ENCODE data around the gene AIF1. TPM values are rescaled to one million over a fixed set of nuclear protein-coding genes. Genes with fewer than 3 reads are reported as not detected.
"Not testable (repeated sequence)": the region's sequence is repeated elsewhere in the genome, so short reads cannot be mapped to it uniquely, and the experiment has no call there.

AIF1 gene
- total and polyA plus RNA-seq, 7 experiments from 2014 or later: 33.1 to 182 (median 71.0) TPM

DNA sequence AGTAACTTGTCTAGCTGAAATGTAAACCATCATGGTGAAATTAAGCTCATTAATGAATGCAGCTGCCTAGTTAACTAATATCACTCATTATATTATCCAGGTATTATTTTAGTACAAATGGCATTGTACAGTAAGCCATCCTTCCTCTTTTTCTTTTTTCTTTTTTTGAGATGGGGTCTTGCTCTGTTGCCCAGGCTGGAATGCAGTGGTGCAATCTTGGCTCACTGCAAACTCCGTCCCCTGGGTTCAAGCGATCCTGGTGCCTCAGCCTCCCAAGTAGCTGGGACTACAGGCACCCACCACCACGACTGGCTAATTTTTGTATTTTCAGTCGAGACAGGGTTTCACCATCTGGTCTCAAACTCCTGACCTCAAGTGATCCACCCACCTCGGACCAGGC lies 24.3 kb upstream of the AIF1 start:
- ChIA-PET POLR2A (interaction anchor here (53.8 to 66.4 kb wide), 2 partner anchors 5 to 27 kb away, joined by 3078 read pairs; partner anchors contain the start of genes AIF1, ATP6V1G2, DDX39B and LST1), CTCF (interaction anchor here (1.0 to 18.2 kb wide), 2 partner anchors 7 to 10 kb away, joined by 4 to 687 read pairs; partner anchors contain the start of gene NCR3)
- peak overlapping the region; percentile 5 to 99 (median 77) for H3K27ac Mint-ChIP-seq
- intact Hi-C loops (cut with micrococcal nuclease); ATAC-seq; H3K27me3 ChIP-seq (ENCODE audit: control insufficient read depth in 2 of 2, insufficient read depth in 2 of 2, low read length in 2 of 2); H3K4me3 ChIP-seq (ENCODE audit: low read length); H3K9me3 ChIP-seq (ENCODE audit: control insufficient read depth in 2 of 3, low read length in 3 of 3); H3K9me3 Mint-ChIP-seq; H3K36me3 ChIP-seq (ENCODE audit: control insufficient read depth in 2 of 3, insufficient read depth in 3 of 3, low read length in 3 of 3); DNase-seq; H3K27me3 Mint-ChIP-seq; H3K27ac ChIP-seq (ENCODE audit: low read depth, low read length): not testable (repeated sequence)
- H3K4me1 ChIP-seq (ENCODE audit: control insufficient read depth in 2 of 2, insufficient read depth in 2 of 2, low read length in 2 of 2): peaks cover 62 to 64% of the 10 kb centered on the region in 2 donors
- peak overlapping the region in 1 of 10 donors; percentile 14 for H3K4me3 Mint-ChIP-seq
- H3K4me1 Mint-ChIP-seq: peaks cover 41 to 78% (median 70%) of the 10 kb centered on the region in 7 donors
- H3K36me3 Mint-ChIP-seq: peaks cover 0 to 22% (median 4%) of the 10 kb centered on the region in 5 donors

- peak overlapping the region; percentile 10 to 82 (median 72) for H3K4me3 Mint-ChIP-seq
- H3K4me1 Mint-ChIP-seq: peaks cover 39 to 78% (median 68%) of the 10 kb centered on the region in 7 donors
These were observed 22.6 kb upstream of the AIF1 start for GRCh38 chr6:31592396-31592771.

DNA sequence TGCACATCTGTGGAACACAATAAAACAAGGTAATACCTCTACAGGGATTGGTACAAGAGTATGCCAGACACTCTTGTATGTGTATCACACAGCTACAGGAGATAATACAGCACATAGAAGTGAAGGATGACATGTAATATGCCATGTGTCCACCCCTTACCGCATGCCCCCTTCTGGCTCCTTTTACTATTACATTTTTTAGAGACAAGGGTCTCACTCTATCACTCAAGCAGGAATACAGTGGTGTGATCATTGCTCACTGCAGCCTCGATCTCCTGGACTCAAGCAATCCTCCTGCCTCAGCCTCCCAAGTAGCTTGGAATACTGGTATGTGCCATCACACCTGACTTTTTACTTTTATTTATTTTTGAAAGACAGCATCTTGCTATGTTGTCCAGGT lies 18.0 kb upstream of the AIF1 start:
- ChIA-PET POLR2A (interaction anchor here (0.6 to 66.4 kb wide), 6 partner anchors 19 to 1067 kb away, joined by 3 to 3078 read pairs (median 5); partner anchors contain the start of genes AIF1, ATP6V1G2, DDX39B and LST1), CTCF (interaction anchor here (0.6 to 13.5 kb wide), 16 partner anchors 13 to 1399 kb away, joined by 3 to 687 read pairs (median 13); partner anchors contain the start of genes AIF1, ATP6V1G2, BAG6 and DDX39B)
- peaks cover 34 to 44% of the 10 kb centered on the region in 2 donors for H3K4me1 ChIP-seq (ENCODE audit: control insufficient read depth in 2 of 2, insufficient read depth in 2 of 2, low read length in 2 of 2)
- Mint-ChIP-seq H3K4me3 (peak overlapping the region in 9 of 10 donors; percentile 38 to 68 (median 55)), H3K27ac (peak overlapping the region; percentile 52 to 95 (median 81)), H3K36me3 (no peaks in the 10 kb centered on the region), H3K4me1 (peaks cover 34 to 60% (median 55%) of the 10 kb centered on the region in 7 donors), H3K27me3 (no peaks in the 10 kb centered on the region), H3K9me3 (peaks cover 0 to 1% (median 0%) of the 10 kb centered on the region in 11 donors)
- intact Hi-C loops (cut with micrococcal nuclease): loop anchor here (1.0 to 5.0 kb wide), 5 partner anchors 15 to 195 kb away; partner anchors contain the start of genes LTB (in 1 of the 2), MICA (in 1 of the 2) and PRRC2A (in 1 of the 2)
- peak; percentile 89 for ATAC-seq
- H3K27me3 ChIP-seq (ENCODE audit: control insufficient read depth in 2 of 2, insufficient read depth in 2 of 2, low read length in 2 of 2): no peaks in the 10 kb centered on the region
- H3K9me3 ChIP-seq (ENCODE audit: control insufficient read depth in 2 of 3, low read length in 3 of 3): no peaks in the 10 kb centered on the region
- no peak overlapping the region for H3K4me3 ChIP-seq (ENCODE audit: low read length)
- peak overlapping the region; percentile 47 for H3K27ac ChIP-seq (ENCODE audit: low read depth, low read length)
- DNase-seq: peak in 7 of 9 donors; percentile 68 to 83 (median 79)
- no peaks in the 10 kb centered on the region for H3K36me3 ChIP-seq (ENCODE audit: control insufficient read depth in 2 of 3, insufficient read depth in 3 of 3, low read length in 3 of 3)

More at GRCh38 chr6:31592396-31592771, 22.6 kb upstream of the AIF1 start:
- Histone ChIP-seq H3K27me3 (ENCODE audit: control insufficient read depth in 2 of 2, insufficient read depth in 2 of 2, low read length in 2 of 2) (no peaks in the 10 kb centered on the region), H3K9me3 (ENCODE audit: control insufficient read depth in 2 of 3, low read length in 3 of 3) (no peaks in the 10 kb centered on the region), H3K36me3 (ENCODE audit: control insufficient read depth in 2 of 3, insufficient read depth in 3 of 3, low read length in 3 of 3) (no peaks in the 10 kb centered on the region), H3K4me1 (ENCODE audit: control insufficient read depth in 2 of 2, insufficient read depth in 2 of 2, low read length in 2 of 2) (peaks cover 51 to 62% of the 10 kb centered on the region in 2 donors), H3K27ac (ENCODE audit: low read depth, low read length) (peak overlapping the region; percentile 55), H3K4me3 (ENCODE audit: low read length) (peak overlapping the region; percentile 44)
- Mint-ChIP-seq H3K9me3 (peaks cover 0 to 1% (median 0%) of the 10 kb centered on the region in 11 donors), H3K36me3 (peaks cover 0 to 16% (median 4%) of the 10 kb centered on the region in 5 donors), H3K27me3 (no peaks in the 10 kb centered on the region), H3K27ac (peak overlapping the region; percentile 81 to 99 (median 90))
- DNase-seq (no peak), ATAC-seq (no peak)
- intact Hi-C loops (cut with micrococcal nuclease): no loop called here
- ChIA-PET POLR2A (interaction anchor here (0.6 to 66.4 kb wide), 3 partner anchors 28 to 394 kb away, joined by 3 to 3078 read pairs (median 3); partner anchors contain the start of genes ATP6V1G2, DDX39B, LST1 and LTA), CTCF (interaction anchor here (0.7 to 13.5 kb wide), 3 partner anchors 11 to 43 kb away, joined by 3 to 687 read pairs (median 501); partner anchors contain the start of genes ATP6V1G2, LST1, LTB and NFKBIL1)

- Histone ChIP-seq H3K9me3 (ENCODE audit: control insufficient read depth in 2 of 3, low read length in 3 of 3) (no peaks in the 10 kb centered on the region), H3K27ac (ENCODE audit: low read depth, low read length) (no peak overlapping the region), H3K27me3 (ENCODE audit: control insufficient read depth in 2 of 2, insufficient read depth in 2 of 2, low read length in 2 of 2) (no peaks in the 10 kb centered on the region), H3K36me3 (ENCODE audit: control insufficient read depth in 2 of 3, insufficient read depth in 3 of 3, low read length in 3 of 3) (no peaks in the 10 kb centered on the region), H3K4me3 (ENCODE audit: low read length) (no peak overlapping the region), H3K4me1 (ENCODE audit: control insufficient read depth in 2 of 2, insufficient read depth in 2 of 2, low read length in 2 of 2) (no peaks in the 10 kb centered on the region)
- intact Hi-C loops (cut with micrococcal nuclease): no loop called here
- ATAC-seq (no peak), DNase-seq (no peak)
- Mint-ChIP-seq H3K36me3 (no peaks in the 10 kb centered on the region), H3K27ac (no peak overlapping the region), H3K4me1 (peaks cover 0 to 4% (median 0%) of the 10 kb centered on the region in 7 donors), H3K9me3 (no peaks in the 10 kb centered on the region), H3K4me3 (no peak overlapping the region), H3K27me3 (peaks cover 0 to 3% (median 0%) of the 10 kb centered on the region in 5 donors)
- ChIA-PET CTCF (interaction anchor here (1.1 to 1.2 kb wide), 2 partner anchors 9 to 114 kb away, joined by 3 to 5 read pairs; no protein-coding TSS in a partner anchor), POLR2A (interaction anchor here (0.6 to 66.4 kb wide), 3 partner anchors 43 to 543 kb away, joined by 3 to 3078 read pairs (median 3); partner anchors contain the start of genes ATP6V1G2, DDX39B, LST1 and LTA)
These were observed 7.7 kb upstream of the AIF1 start for GRCh38 chr6:31607317-31607716.

- ChIA-PET POLR2A (interaction anchor here (0.6 to 66.4 kb wide), 5 partner anchors 20 to 229 kb away, joined by 3 to 3078 read pairs (median 3); partner anchors contain the start of genes ATP6V1G2, BAG6, DDX39B and LST1), CTCF (interaction anchor here (0.7 to 2.4 kb wide), 3 partner anchors 11 to 742 kb away, joined by 3 to 15 read pairs (median 4); no protein-coding TSS in a partner anchor)
- H3K27ac ChIP-seq (ENCODE audit: low read depth, low read length): no peak overlapping the region
- no peaks in the 10 kb centered on the region for H3K27me3 ChIP-seq (ENCODE audit: control insufficient read depth in 2 of 2, insufficient read depth in 2 of 2, low read length in 2 of 2)
- DNase-seq (no peak), ATAC-seq (no peak)
- no peaks in the 10 kb centered on the region for H3K36me3 Mint-ChIP-seq
- no peak overlapping the region for H3K4me3 Mint-ChIP-seq
- no peaks in the 10 kb centered on the region for H3K9me3 Mint-ChIP-seq
- H3K27me3 Mint-ChIP-seq: peaks cover 0 to 3% (median 0%) of the 10 kb centered on the region in 5 donors
- H3K4me1 Mint-ChIP-seq: peaks cover 4 to 14% (median 8%) of the 10 kb centered on the region in 7 donors
- intact Hi-C loops (cut with micrococcal nuclease): no loop called here
- peaks cover 0 to under 1% of the 10 kb centered on the region in 2 donors for H3K4me1 ChIP-seq (ENCODE audit: control insufficient read depth in 2 of 2, insufficient read depth in 2 of 2, low read length in 2 of 2)
- peak overlapping the region in 2 of 9 donors; percentile 41 to 45 for H3K27ac Mint-ChIP-seq
- H3K9me3 ChIP-seq (ENCODE audit: control insufficient read depth in 2 of 3, low read length in 3 of 3): no peaks in the 10 kb centered on the region
- no peaks in the 10 kb centered on the region for H3K36me3 ChIP-seq (ENCODE audit: control insufficient read depth in 2 of 3, insufficient read depth in 3 of 3, low read length in 3 of 3)
- H3K4me3 ChIP-seq (ENCODE audit: low read length): no peak overlapping the region
These were observed 5.3 kb upstream of the AIF1 start for GRCh38 chr6:31609519-31610406.

- Mint-ChIP-seq H3K4me3 (no peak overlapping the region), H3K36me3 (no peaks in the 10 kb centered on the region), H3K27ac (peak overlapping the region in 1 of 9 donors; percentile 14), H3K4me1 (peaks cover 13 to 26% (median 20%) of the 10 kb centered on the region in 7 donors), H3K27me3 (peaks cover 0 to 3% (median 0%) of the 10 kb centered on the region in 5 donors), H3K9me3 (peaks cover 0 to under 1% (median 0%) of the 10 kb centered on the region in 11 donors)
- Histone ChIP-seq H3K36me3 (ENCODE audit: control insufficient read depth in 2 of 3, insufficient read depth in 3 of 3, low read length in 3 of 3) (no peaks in the 10 kb centered on the region), H3K27me3 (ENCODE audit: control insufficient read depth in 2 of 2, insufficient read depth in 2 of 2, low read length in 2 of 2) (no peaks in the 10 kb centered on the region), H3K4me3 (ENCODE audit: low read length) (no peak overlapping the region), H3K4me1 (ENCODE audit: control insufficient read depth in 2 of 2, insufficient read depth in 2 of 2, low read length in 2 of 2) (peaks cover 0 to 13% of the 10 kb centered on the region in 2 donors), H3K9me3 (ENCODE audit: control insufficient read depth in 2 of 3, low read length in 3 of 3) (no peaks in the 10 kb centered on the region), H3K27ac (ENCODE audit: low read depth, low read length) (no peak overlapping the region)
- POLR2A ChIA-PET: interaction anchor here (0.6 to 66.4 kb wide), 3 partner anchors 12 to 208 kb away, joined by 3 to 3078 read pairs (median 4); partner anchors contain the start of genes ATP6V1G2, DDX39B, LST1 and LTA
- intact Hi-C loops (cut with micrococcal nuclease): no loop called here
- no peak for ATAC-seq
- DNase-seq: no peak
- CTCF ChIA-PET: interaction anchor here (2.4 kb wide), 1 partner anchor 12 kb away, joined by 15 read pairs; no protein-coding TSS in a partner anchor
These were observed 4.1 kb upstream of the AIF1 start for GRCh38 chr6:31610968-31611367.

Measured in naive thymus-derived CD4-positive, alpha-beta T cell (primary cell).